KMS-11 (cell line): ENCODE results near the gene ZRANB3.

Source experiments
- H2AFZ ChIP-seq: fragments of 200-600 bp; sonication (generic); 2 replicates; pipeline ENCODE4 v1.6.1; 2016; ENCODE audit warnings: antibody characterized with exemption, mixed run types, low read depth
- H3K27ac ChIP-seq: fragments of 200-600 bp; sonication (generic); 2 replicates; pipeline ENCODE4 v1.6.1; 2016; ENCODE audit warnings: mild to moderate bottlenecking, mixed run types
- H3K27me3 ChIP-seq: fragments of 200-600 bp; sonication (generic); 2 replicates; pipeline ENCODE4 v1.6.1; 2017; ENCODE audit warnings: mild to moderate bottlenecking, low read depth, mixed run types, moderate library complexity; ENCODE audit not compliant: insufficient read depth
- H3K36me3 ChIP-seq: fragments of 200-600 bp; sonication (generic); 2 replicates; pipeline ENCODE4 v1.6.1; 2017; ENCODE audit warnings: mild to moderate bottlenecking, mixed run types; ENCODE audit not compliant: insufficient read depth
- H3K4me1 ChIP-seq: fragments of 200-600 bp; sonication (generic); 2 replicates; pipeline ENCODE4 v1.6.1; 2016; ENCODE audit warnings: mild to moderate bottlenecking, low read depth, mixed run types; ENCODE audit not compliant: poor library complexity, severe bottlenecking
- H3K4me2 ChIP-seq: fragments of 200-600 bp; sonication (generic); 2 replicates; pipeline ENCODE4 v1.7.0; 2016; ENCODE audit warnings: mild to moderate bottlenecking, mixed run types
- H3K4me3 ChIP-seq: fragments of 200-600 bp; sonication (generic); IDR thresholded peaks from 2 replicates; pipeline ENCODE4 v1.6.1; 2017; ENCODE audit warnings: low read depth, low read length, mixed read lengths; ENCODE audit not compliant: insufficient read depth
- H3K79me2 ChIP-seq: fragments of 200-600 bp; sonication (generic); 2 replicates; pipeline ENCODE4 v1.6.1; 2016; ENCODE audit warnings: low read depth, mixed run types; ENCODE audit not compliant: insufficient read depth
- H3K9ac ChIP-seq: fragments of 200-600 bp; sonication (generic); 2 replicates; pipeline ENCODE4 v1.6.1; 2016; ENCODE audit warnings: mild to moderate bottlenecking, mixed run types
- H4K20me1 ChIP-seq: fragments of 200-600 bp; sonication (generic); 2 replicates; pipeline ENCODE4 v1.6.1; 2016; ENCODE audit warnings: mild to moderate bottlenecking, mixed run types; ENCODE audit not compliant: insufficient read depth
- TF ChIP-seq, protein P1 (sequence below): fragments of 200-600 bp; sonication (generic); conservative IDR thresholded peaks from 2 replicates; pipeline ENCODE4 v1.6.1; 2017; ENCODE audit warnings: low read depth, mild to moderate bottlenecking, antibody characterized with exemption, low read length, moderate library complexity, mixed read lengths

Gene ZRANB3

DNA sequence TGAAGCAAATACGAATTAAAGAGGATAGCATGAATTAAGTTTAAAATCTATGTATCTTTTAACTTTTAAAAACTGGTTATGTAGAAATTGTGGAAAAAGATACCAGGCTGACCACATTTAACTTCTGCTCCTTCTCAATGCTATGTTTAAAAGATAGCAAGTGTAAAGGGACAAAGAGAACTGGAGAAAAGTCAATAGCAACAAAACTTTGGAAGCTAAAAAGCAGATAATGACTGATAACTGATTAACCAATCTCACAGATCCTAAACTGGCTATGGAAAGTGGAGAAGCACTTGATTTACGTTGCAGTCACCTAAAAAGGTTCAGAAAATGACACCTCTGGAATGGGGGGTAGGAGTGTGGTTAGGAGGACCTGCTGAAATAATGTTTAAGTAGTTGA, 254.5 kb downstream of the ZRANB3 start:
- H3K27ac ChIP-seq = no peak overlapping the region
- no peak overlapping the region for H3K4me3 ChIP-seq
- TF ChIP-seq, protein P1, sequence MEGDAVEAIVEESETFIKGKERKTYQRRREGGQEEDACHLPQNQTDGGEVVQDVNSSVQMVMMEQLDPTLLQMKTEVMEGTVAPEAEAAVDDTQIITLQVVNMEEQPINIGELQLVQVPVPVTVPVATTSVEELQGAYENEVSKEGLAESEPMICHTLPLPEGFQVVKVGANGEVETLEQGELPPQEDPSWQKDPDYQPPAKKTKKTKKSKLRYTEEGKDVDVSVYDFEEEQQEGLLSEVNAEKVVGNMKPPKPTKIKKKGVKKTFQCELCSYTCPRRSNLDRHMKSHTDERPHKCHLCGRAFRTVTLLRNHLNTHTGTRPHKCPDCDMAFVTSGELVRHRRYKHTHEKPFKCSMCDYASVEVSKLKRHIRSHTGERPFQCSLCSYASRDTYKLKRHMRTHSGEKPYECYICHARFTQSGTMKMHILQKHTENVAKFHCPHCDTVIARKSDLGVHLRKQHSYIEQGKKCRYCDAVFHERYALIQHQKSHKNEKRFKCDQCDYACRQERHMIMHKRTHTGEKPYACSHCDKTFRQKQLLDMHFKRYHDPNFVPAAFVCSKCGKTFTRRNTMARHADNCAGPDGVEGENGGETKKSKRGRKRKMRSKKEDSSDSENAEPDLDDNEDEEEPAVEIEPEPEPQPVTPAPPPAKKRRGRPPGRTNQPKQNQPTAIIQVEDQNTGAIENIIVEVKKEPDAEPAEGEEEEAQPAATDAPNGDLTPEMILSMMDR = no peak
- H3K4me2 ChIP-seq = no peak overlapping the region
- H3K36me3 ChIP-seq = no peaks in the 10 kb centered on the region
- H3K27me3 ChIP-seq = no peaks in the 10 kb centered on the region
- H4K20me1 ChIP-seq = no peaks in the 10 kb centered on the region
- H3K4me1 ChIP-seq = no peaks in the 10 kb centered on the region
- no peak overlapping the region for H3K9ac ChIP-seq
- H2AFZ ChIP-seq = no peak overlapping the region
- H3K79me2 ChIP-seq = no peaks in the 10 kb centered on the region

DNA sequence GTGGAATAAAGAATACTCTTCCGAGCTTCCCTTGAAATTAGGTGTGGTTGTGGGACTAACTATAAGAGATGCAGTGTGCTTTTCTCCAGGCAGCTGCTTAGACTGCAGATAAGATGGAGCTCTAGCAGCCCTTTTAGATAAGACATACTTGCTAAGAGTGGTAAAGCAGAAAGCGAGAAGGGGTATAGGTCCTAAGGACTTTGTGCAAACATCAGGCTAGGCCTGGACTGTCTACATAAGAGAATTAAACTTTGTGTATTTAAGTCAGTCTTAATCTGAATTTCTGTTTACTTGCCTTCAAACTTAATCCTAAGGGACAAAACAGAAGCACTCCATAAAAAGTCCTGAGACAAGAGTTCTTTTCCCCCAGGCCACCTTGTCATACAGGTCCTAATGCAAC, 260.0 kb downstream of the ZRANB3 start:
- H3K4me3 ChIP-seq = no peak overlapping the region
- no peak overlapping the region for H3K4me2 ChIP-seq
- H3K9ac ChIP-seq = no peak overlapping the region
- H3K27me3 ChIP-seq = no peaks in the 10 kb centered on the region
- H2AFZ ChIP-seq = no peak overlapping the region
- no peaks in the 10 kb centered on the region for H4K20me1 ChIP-seq
- H3K27ac ChIP-seq = no peak overlapping the region
- no peaks in the 10 kb centered on the region for H3K36me3 ChIP-seq
- H3K79me2 ChIP-seq = no peaks in the 10 kb centered on the region
- TF ChIP-seq, protein P1 = no peak
- no peaks in the 10 kb centered on the region for H3K4me1 ChIP-seq

DNA sequence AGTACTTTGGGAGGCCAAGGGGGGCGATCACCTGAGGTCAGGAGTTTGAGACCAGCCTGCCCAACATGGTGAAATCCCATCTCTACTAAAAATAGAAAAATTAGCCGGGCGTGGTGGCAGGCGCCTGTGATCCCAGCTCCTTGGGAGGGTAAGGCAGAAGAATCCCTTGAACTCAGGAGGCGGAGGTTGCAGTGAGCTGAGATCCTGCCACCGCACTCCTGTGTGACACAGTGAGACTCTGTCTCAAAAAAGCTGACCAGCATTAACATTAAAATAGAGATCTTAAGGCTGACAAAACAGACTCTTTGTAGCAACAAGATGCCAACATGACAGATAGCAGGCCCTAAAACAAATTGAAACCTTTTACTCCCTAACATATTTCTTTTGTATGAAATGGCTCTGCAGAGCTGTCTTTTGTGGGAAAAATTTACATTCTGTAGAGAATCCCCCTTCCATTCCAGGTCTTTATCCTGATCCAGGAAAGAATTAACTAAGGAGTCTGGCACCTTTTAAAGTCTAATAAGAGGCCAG, 265.0 kb downstream of the ZRANB3 start:
- H3K27ac ChIP-seq = no peak overlapping the region
- H3K9ac ChIP-seq = no peak overlapping the region
- H3K4me1 ChIP-seq = no peaks in the 10 kb centered on the region
- H3K36me3 ChIP-seq = no peaks in the 10 kb centered on the region
- H3K4me2 ChIP-seq = no peak overlapping the region
- H2AFZ ChIP-seq = no peak overlapping the region
- H3K4me3 ChIP-seq = no peak overlapping the region
- H3K27me3 ChIP-seq = no peaks in the 10 kb centered on the region
- no peaks in the 10 kb centered on the region for H4K20me1 ChIP-seq
- TF ChIP-seq, protein P1 = no peak
- no peaks in the 10 kb centered on the region for H3K79me2 ChIP-seq

DNA sequence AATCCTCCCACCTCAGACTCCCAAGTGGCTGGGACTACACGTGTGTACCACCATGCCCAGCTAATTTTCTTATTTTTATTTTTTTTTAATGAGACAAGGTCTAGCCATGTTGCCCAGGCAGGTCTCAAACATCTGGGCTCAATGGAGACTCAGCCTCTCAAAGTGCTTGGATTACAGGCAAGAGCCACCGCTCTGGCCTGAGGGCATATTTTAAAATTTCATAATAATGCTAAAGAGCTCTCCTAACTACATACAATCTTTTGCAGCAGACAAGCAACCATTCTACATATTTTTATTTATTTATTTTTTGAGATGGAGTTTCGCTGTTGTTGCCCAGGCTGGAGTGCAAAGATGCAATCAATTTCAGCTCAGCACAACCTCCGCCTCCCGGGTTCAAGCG, 271.9 kb downstream of the ZRANB3 start:
- TF ChIP-seq, protein P1 = no peak
- Histone ChIP-seq H3K4me2 (no peak overlapping the region), H2AFZ (no peak overlapping the region), H3K4me1 (no peaks in the 10 kb centered on the region), H4K20me1 (no peaks in the 10 kb centered on the region), H3K36me3 (no peaks in the 10 kb centered on the region), H3K4me3 (no peak overlapping the region), H3K79me2 (no peaks in the 10 kb centered on the region), H3K9ac (no peak overlapping the region), H3K27ac (no peak overlapping the region), H3K27me3 (no peaks in the 10 kb centered on the region)
